ENCODE measurements around the gene MFAP2. TPM values are rescaled to one million over a fixed set of nuclear protein-coding genes. Genes with fewer than 3 reads are reported as not detected.
"Not testable (repeated sequence)": the region's sequence is repeated elsewhere in the genome, so short reads cannot be mapped to it uniquely, and the experiment has no call there.

Gene MFAP2
- polyA plus RNA-seq, 1 donor from 2014 or later = 0.43 TPM

DNA sequence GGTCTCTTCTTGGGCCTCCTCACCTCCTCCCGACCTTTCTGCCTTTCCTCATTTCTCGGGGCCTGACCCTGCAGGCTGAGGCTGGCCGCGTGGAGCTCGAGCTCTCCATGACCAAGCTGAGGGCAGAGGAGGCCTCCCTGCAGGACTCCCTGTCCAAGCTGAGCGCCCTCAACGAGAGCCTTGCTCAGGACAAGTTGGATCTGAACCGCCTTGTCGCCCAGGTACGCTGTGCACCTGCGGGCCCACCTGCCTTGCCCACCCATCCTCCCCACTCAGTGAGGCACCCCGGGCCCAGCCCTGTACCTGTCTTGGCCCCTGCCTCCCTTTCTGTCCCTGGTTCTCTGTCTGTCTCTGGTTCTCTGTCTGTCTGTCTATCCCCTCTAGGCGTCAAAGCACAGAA is 34.2 kb downstream of the MFAP2 start:
- not testable (repeated sequence) for H3K4me3 Mint-ChIP-seq, H3K9me3 Mint-ChIP-seq, H3K27me3 Mint-ChIP-seq, H3K36me3 Mint-ChIP-seq, H3K4me1 Mint-ChIP-seq
- H3K27ac Mint-ChIP-seq = peak overlapping the region in 1 of 3 donors; percentile 92

DNA sequence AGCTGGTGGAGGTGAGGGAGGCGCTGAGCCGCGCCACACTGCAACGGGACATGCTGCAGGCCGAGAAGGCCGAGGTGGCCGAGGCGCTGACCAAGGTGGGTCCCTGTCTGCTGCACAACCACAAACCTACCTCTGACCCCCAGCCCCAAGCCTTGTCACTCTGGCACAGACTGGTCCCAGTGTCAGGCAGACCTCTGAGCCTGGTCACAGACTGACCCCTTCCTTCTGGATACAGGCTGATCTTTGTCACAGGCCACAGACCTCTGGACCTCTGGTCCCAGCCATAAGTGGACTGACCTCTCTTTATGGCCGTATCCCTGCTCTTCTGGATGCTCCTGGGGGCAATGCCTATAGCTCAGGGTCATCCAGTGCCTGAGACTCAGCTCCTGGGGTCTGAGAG is 34.9 kb downstream of the MFAP2 start:
- H3K9me3 Mint-ChIP-seq, H3K4me3 Mint-ChIP-seq, H3K27me3 Mint-ChIP-seq, H3K36me3 Mint-ChIP-seq, H3K4me1 Mint-ChIP-seq, H3K27ac Mint-ChIP-seq: not testable (repeated sequence)

DNA sequence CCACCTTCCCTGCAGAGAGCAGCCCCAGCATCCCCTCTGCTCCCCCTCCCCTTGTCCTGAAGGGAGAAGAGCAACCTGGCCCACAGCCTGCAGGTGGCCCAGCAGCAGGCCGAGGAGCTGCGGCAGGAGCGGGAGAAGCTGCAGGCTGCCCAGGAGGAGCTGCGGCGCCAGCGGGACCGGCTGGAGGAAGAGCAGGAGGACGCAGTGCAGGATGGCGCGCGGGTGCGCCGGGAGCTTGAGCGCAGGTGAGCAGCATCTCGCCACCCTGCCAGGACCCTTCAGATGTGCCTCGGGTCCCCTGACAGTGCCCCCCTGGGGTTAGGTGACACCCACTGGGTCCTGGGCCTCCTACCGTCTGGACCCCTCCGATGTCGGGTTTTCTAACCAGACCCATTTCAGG is 36.4 kb downstream of the MFAP2 start:
- H3K4me3 Mint-ChIP-seq = no peak overlapping the region
- no peaks in the 10 kb centered on the region for H3K9me3 Mint-ChIP-seq
- H3K36me3 Mint-ChIP-seq = peaks cover 2% of the 10 kb centered on the region
- no peak overlapping the region for H3K27ac Mint-ChIP-seq
- H3K27me3 Mint-ChIP-seq = no peaks in the 10 kb centered on the region
- peaks cover 0 to 2% (median 0%) of the 10 kb centered on the region in 3 donors for H3K4me1 Mint-ChIP-seq

DNA sequence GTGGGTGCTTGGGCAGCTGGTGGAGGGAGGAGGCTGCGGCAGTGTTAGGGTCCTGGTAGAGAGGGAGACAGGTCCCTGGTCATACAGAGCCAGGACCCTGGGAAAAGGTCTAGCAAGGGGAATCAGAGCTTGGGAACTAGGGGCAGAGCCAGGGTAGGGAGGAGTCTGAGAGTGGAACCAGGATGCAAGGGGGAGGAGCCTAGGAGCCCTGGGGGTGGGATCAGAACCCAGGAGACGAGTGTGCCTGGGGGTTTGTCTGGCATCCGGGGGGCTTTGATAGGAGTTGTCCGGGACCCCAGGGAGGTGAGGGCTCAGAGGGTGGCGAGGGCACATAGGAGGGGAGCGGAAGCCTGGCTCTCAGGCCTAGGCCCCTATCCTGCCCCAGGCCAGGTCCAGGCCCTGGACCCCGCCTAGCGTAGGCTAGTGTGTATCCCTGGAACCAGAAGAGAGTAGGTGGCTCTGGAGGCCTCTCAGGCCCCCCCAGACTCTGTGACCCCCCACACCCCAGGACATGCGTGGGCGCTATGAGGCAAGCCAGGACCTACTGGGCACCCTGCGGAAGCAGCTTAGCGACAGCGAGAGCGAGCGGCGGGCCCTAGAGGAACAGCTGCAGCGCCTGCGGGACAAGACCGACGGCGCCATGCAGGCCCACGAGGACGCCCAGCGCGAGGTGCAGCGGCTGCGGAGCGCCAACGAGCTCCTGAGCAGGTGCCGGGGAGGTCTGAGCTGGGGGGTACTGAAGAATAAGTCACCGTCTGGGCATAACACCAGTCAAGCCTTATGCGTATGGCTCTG is 40.8 kb downstream of the MFAP2 start:
- not testable (repeated sequence) for H3K36me3 Mint-ChIP-seq, H3K4me3 Mint-ChIP-seq, H3K9me3 Mint-ChIP-seq, H3K27me3 Mint-ChIP-seq, H3K4me1 Mint-ChIP-seq, H3K27ac Mint-ChIP-seq

DNA sequence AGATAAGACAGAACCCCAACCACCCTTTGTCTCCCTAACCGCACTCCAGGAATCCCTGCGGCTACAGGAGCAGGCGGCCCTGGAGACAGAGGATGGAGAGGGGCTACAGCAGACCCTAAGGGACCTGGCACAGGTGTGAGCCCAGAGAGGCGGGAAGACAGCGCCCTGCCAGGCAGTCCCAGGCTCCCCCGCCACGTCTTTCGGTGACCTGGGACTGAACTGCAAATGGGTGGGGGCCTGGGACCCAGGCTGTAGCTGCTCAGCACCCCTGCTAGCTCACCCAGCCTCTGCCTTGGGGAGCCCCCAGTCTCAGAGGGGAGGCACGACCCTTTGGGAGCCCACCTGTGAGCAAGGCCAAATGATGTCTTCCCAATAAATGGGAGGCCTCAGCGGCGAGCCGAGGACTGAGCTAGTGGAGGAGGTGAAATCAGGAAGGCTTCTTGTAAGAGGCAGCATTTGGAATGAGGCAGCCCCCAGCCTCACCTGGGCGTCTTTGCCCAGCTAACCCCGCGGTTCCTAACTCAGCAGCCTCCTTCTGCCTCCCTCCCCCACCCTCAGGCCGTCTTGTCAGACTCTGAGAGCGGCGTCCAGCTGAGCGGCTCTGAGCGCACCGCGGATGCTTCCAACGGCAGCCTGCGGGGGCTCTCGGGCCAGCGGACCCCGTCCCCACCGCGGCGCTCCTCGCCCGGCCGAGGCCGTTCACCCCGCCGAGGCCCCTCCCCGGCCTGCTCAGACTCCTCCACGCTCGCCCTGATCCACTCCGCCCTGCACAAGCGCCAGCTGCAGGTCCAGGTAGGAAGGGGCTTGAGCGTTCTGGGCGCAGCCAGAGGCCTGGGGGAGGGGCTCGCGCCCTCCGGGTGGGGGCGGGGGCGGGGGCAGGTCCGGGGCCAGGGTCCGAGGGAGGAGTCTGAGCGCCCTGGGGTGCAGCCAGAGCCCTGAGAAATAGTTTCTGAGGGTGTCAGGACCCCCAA is 41.8 kb downstream of the MFAP2 start:
- H3K27ac Mint-ChIP-seq = no peak overlapping the region
- no peak overlapping the region for H3K4me3 Mint-ChIP-seq
- H3K9me3 Mint-ChIP-seq = no peaks in the 10 kb centered on the region
- H3K27me3 Mint-ChIP-seq = no peaks in the 10 kb centered on the region
- no peaks in the 10 kb centered on the region for H3K4me1 Mint-ChIP-seq
- peaks cover 4% of the 10 kb centered on the region for H3K36me3 Mint-ChIP-seq

DNA sequence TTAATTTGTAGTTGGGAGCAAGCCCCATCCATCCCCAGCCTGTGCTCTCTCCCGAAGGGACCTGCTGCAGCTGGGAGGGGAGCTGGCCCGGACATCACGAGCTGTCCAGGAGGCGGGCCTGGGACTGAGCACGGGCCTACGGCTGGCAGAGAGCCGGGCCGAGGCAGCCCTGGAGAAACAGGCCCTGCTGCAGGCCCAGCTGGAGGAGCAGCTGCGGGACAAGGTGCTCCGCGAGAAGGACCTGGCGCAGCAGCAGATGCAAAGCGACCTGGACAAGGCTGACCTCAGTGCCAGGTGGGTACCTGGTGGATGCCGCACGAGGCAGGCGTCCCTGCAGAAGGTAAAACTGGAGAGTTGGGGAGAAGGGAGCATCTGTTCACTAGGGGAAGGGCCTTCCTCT is 43.8 kb downstream of the MFAP2 start:
- H3K4me1 Mint-ChIP-seq, H3K4me3 Mint-ChIP-seq, H3K9me3 Mint-ChIP-seq, H3K36me3 Mint-ChIP-seq, H3K27me3 Mint-ChIP-seq, H3K27ac Mint-ChIP-seq: not testable (repeated sequence)

DNA sequence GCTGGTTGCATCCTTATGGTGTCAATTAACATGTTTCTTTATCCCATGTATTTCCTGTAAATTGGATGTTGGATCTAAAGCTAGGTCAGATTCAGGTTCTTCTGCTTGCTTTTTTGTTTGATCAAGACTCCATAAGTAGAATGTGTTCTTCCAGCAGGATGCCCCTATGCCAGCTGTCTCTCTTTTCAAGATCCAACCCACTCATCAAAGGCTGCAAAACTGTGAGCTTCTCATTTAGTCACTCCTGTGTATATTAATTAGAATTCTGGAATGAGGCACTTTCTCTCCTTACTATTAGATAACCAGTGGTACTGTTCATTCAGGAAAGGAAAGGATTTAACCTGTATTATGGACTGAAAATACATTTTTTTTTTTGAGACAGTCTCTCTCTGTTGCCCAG is 46.5 kb downstream of the MFAP2 start:
- not testable (repeated sequence) for H3K9me3 Mint-ChIP-seq, H3K27me3 Mint-ChIP-seq, H3K4me3 Mint-ChIP-seq, H3K4me1 Mint-ChIP-seq, H3K27ac Mint-ChIP-seq, H3K36me3 Mint-ChIP-seq

DNA sequence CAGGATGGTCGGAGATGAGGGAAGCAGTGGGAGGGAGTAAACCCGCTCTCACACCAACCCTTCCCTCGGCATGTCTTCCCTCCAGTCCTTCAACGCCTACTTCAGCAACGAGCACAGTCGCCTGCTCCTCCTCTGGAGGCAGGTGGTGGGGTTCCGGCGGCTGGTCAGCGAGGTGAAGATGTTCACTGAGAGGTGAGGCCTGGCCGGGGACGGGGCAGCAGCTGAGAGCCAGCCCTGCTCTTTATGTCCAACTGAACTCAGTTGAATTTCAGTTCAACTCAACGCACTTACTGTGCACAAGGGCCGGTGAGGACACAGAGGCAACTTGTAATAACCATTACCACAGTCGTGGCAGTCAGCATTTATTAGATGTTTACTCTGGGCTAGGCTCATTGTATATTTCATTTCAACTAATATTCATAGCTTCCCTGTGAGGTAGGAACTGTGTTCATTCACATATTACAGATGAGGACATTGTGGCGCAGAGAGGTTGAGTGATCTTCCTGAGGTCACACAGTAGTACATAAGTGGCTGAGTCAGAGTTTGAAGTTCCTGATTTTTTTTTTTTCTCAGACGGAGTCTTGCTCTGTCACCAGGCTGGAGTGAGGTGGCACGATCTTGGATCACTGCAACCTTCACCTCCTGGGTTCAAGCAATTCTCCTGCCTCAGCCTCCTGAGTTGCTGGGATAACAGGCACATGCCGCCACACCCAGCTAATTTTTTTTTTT is 49.0 kb downstream of the MFAP2 start:
- not testable (repeated sequence) for H3K36me3 Mint-ChIP-seq, H3K4me3 Mint-ChIP-seq, H3K4me1 Mint-ChIP-seq, H3K27ac Mint-ChIP-seq, H3K27me3 Mint-ChIP-seq, H3K9me3 Mint-ChIP-seq

DNA sequence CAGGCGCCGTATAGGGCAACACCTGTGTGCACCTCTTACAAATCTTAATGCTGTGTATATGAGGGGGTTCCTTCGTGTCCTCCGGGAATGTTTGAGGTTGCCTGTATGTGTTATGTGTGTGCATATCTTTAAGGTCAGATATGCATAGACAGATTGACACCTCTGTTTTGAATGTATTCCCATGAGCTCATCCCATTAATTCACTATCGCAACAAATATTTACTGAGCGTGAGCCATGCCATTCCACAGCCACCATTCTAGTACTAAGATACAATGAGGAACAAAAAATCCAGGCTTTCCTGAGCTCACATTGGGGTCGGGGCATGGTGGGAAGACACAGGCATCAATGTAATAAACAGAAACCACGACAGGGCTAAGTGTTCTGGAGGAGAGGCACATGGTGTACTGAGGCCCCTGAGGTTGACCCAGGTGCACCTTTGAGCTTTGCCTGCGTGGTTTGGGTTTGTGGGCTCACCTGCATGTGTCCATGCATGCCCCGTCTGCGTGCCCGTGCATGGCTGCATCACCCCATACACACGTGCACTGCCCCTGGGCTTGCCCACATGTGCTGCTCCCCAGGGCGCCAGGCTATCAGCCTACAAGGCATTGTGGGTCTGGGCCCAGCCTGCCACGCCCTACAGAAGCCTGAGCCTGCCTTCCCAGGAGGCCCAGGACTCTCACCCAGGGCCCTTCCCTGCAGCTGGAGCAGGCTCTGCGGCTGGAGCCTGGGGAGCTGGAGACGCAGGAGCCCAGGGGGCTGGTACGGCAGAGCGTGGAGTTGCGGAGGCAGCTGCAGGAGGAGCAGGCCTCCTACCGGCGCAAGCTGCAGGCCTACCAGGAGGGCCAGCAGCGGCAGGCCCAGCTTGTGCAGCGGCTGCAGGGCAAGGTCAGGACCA is 51.0 kb downstream of the MFAP2 start:
- H3K9me3 Mint-ChIP-seq, H3K27ac Mint-ChIP-seq, H3K27me3 Mint-ChIP-seq, H3K4me1 Mint-ChIP-seq, H3K4me3 Mint-ChIP-seq, H3K36me3 Mint-ChIP-seq: not testable (repeated sequence)

DNA sequence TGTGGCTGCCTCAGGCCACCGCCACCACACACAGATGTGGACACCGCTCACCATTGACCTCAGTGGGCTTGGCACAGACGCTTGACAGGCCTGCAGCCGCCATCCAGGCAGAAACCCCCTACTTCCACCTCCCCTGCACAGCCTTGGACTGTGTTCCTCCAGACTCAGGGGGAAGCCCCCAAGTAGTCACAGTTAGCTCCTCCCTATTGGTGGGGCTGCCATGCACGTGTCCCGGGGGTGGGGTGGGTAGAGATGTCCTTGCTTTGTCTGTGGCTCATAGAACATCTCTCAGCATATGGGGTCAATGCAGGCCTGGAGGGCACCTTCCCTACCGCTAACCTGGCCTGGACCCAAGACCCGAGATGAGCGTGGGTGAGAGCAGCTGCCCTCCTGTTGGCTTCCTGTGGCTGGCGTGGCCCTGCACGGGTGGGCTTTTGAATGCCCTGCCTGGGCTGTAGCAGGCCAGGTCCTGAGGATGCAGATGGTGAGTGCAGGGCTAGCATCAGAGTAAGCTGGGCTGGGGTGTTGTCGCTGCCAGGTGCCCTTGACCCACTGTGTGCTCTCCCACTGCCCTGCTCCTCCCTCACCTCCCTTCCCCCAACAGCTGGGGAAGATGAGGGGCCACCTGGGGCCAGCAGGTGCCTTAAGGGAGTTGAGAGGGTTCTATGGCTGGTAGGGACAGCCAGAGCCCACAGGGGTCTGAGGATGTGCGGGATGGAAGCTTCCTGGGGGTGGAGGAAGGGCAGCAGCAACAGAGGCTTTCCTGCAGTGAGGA is 52.5 kb downstream of the MFAP2 start:
- Mint-ChIP-seq H3K27ac (peak overlapping the region in 1 of 3 donors; percentile 6), H3K27me3 (peaks cover 9% of the 10 kb centered on the region), H3K4me1 (peaks cover 4 to 5% (median 5%) of the 10 kb centered on the region in 3 donors), H3K36me3 (no peaks in the 10 kb centered on the region), H3K4me3 (no peak overlapping the region), H3K9me3 (no peaks in the 10 kb centered on the region)

DNA sequence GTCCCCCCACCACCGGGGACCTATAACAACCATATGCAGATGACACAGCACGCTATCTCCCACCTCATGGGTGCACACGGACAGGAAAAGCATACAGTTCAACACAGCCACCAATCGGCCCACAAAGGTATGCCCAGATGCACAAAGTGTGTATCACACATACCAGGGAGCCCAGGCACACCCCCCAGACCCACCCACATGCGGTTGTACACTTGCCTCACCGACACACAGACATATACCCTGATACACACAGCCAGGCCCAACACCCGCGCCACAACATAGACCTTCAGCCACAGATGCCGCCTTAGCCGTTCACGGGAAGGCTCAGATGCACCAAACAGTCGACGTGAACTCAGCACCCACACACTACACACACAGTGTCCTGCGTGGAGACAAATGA is 53.2 kb downstream of the MFAP2 start:
- H3K4me1 Mint-ChIP-seq = peaks cover 4 to 5% (median 5%) of the 10 kb centered on the region in 3 donors
- H3K4me3 Mint-ChIP-seq = no peak overlapping the region
- H3K27me3 Mint-ChIP-seq = peaks cover 13% of the 10 kb centered on the region
- H3K27ac Mint-ChIP-seq = peak overlapping the region in 1 of 3 donors; percentile 6
- H3K36me3 Mint-ChIP-seq = no peaks in the 10 kb centered on the region
- no peaks in the 10 kb centered on the region for H3K9me3 Mint-ChIP-seq

DNA sequence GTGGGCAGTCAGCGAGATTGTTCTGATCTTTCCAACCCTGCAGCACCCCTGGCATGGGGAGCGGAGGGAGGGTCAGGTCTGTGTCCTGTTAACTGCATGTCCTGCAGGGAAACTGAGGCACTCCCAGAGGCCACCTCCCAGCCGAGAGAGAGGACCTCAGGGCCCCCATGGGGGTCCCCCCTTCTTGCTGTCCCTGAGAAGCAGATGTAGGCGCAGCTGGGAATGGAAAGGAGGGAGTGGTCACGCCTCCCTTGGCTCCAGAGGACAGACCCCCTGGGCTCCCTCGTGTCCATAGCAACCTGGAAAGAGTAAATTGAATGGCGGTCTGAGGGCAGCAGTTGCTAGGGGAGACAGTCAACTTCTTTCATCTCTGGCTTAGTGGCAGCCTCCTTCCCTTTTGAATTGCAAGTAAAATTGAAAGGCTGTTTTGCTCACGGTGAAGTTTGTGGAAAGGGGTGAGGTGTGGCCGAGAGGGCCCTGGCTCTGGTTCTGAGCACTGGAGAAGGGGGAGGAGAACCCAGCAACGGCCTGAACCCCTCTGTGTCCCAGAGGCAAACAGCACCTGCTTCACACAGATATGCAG is 53.8 kb downstream of the MFAP2 start:
- H3K4me1 Mint-ChIP-seq = peaks cover 5 to 9% (median 5%) of the 10 kb centered on the region in 3 donors

DNA sequence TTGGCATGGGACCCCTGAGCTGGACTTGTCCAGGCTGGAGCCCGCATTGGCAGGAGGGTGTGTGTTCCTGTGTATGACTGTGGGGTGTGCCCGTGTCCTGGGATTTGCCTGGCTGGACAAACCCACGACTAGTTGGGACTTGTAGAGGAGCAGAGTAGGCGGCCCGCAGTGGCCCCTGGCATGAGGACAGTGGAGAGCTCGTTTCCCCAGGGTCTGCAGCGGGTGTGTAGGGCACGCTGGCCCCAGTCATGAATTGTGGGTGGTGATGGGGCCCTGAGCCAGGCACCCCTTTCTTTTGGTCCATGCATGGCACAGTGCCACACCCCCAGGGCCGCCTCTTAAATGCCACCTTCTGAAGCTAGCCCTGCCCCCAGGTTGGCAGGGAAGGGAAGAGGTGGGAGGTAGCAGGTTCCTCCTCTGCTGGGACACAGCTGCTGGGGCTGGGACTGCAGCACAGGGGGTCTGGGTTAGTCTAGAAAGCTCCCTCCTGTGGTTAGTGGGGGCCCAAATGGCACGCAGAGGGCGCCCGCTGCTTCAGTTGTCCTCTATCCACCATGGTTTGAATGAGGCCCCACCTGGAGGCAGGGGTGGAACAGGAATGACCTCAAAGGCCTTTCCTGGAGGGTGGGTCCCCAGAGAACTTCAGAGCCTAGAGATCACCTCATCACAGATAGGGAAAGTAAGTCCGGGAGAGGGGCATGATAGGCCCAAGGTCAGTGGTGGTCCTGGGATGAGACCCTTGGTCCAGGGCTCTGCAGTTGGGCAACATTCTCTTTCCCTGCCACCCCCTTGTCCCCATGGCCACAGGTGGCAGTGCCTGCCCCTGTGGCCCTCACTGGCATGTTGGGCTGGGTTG is 54.6 kb downstream of the MFAP2 start:
- H3K4me1 Mint-ChIP-seq = peaks cover 5 to 16% (median 7%) of the 10 kb centered on the region in 3 donors
- peaks cover 24% of the 10 kb centered on the region for H3K27me3 Mint-ChIP-seq
- H3K4me3 Mint-ChIP-seq = peak overlapping the region in 1 of 4 donors; percentile 3
- no peaks in the 10 kb centered on the region for H3K36me3 Mint-ChIP-seq
- H3K9me3 Mint-ChIP-seq = no peaks in the 10 kb centered on the region
- H3K27ac Mint-ChIP-seq = no peak overlapping the region

More for the DNA sequence above, 53.8 kb downstream of the MFAP2 start:
- H3K4me3 Mint-ChIP-seq = no peak overlapping the region
- no peaks in the 10 kb centered on the region for H3K9me3 Mint-ChIP-seq
- peaks cover 18% of the 10 kb centered on the region for H3K27me3 Mint-ChIP-seq
- no peak overlapping the region for H3K27ac Mint-ChIP-seq
- H3K36me3 Mint-ChIP-seq = no peaks in the 10 kb centered on the region

Data from IgD-negative memory B cell (primary cell).